Gastrocnemius medialis (tissue), 4 donors: ENCODE data around the gene PRKCH.

Experiments used
- CTCF ChIP-seq, 5 experiments: fragments of 450-650 bp in 3 of 5; fragments of 200-600 bp in 2 of 5; sonication (generic) in 2 of 5; IDR thresholded peaks in 4 of 5; conservative IDR thresholded peaks in 1 of 5; 1 replicate in 4 of 5; 2 replicates in 1 of 5; pipeline ENCODE4 v1.5.1; 2016 to 2019; ENCODE audit warnings: antibody characterized with exemption in 5 of 5, mild to moderate bottlenecking in 3 of 5, moderate library complexity in 3 of 5
- POLR2A ChIP-seq, 2 donors: fragments of 450-650 bp; IDR thresholded peaks; one replicate each; pipeline ENCODE4 v1.6.1; 2017; ENCODE audit warnings: antibody characterized with exemption in 2 of 2, mild to moderate bottlenecking in 2 of 2, moderate library complexity in 2 of 2

GRCh38 chr14:61341275-61342206 is 20.2 kb downstream of the PRKCH start:
- TF ChIP-seq CTCF (IDR thresholded peaks at IDR 0.05 in 4 of 5, conservative IDR thresholded peaks at IDR 0.05 in 1 of 5) (no peak), POLR2A (IDR thresholded peaks at IDR 0.05) (no peak)
